Limb (tissue), 2 donors: ENCODE results near the gene GUSB.
"Not testable (repeated sequence)": the region's sequence is repeated elsewhere in the genome, so short reads cannot be mapped to it uniquely, and the experiment has no call there.

Experiments
- DNase-seq, 2 donors: peaks; one replicate each; pipeline ENCODE4 v3.0.0-alpha.2; 2016; ENCODE audit errors: extremely low spot score in 2 of 2

Gene GUSB

DNA sequence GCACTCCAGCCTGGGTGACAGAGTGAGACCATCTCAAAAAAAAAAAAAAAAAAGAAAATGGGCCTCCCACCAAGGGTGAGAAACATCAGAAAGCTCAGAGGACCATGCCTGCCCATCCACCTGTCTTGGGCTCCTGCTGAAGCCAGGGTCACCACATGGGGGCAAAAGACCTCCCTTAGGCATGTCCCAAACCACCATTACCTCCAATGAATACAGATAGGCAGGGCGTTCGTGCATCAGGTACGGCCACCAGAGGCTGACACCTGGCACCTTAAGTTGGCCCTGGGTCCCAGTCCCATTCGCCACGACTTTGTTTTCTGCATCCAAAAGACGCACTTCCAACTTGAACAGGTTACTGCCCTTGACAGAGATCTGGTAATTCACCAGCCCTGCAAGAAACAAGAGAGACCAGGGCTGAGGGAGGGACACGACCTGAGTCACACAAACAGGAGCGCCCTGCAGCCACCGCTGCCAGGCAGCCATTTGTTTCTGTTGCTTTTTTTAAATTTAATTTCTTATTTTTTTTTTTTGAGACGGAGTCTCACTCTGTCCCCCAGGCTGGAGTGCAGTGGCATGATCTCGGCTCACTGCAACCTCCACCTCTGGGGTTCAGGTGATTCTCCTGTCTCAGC, 6.1 kb downstream of the GUSB start:
- no peak for DNase-seq

- DNase-seq = no peak
Measured at GRCh38 chr7:65974876-65975275, 7.1 kb downstream of the GUSB start.

DNA sequence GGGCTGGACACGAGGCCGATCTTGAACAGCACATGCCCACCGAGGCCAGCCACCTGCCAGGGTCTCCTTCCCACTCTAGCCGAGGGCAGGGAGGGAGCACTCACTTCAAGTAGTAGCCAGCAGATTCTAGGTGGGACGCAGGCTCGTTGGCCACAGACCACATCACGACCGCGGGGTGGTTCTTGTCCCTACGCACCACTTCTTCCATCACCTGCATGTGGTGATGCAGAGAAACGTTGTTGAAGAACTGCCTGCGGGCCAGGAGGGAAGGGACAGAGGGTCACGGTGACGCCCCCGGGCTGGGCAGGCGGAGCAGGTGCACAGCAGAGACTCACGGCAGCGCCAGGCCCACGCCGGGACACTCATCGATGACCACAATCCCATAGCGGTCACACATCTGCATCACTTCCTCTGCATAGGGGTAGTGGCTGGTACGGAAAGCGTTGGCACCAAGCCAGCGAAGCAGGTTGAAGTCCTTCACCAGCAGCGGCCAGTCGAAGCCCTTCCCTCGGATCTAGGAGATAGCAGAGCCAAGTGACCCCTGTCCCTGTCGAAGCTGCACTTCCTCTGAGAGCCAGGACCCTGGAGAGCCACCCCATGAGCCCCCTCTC, 7.7 kb downstream of the GUSB start:
- DNase-seq = no peak

DNA sequence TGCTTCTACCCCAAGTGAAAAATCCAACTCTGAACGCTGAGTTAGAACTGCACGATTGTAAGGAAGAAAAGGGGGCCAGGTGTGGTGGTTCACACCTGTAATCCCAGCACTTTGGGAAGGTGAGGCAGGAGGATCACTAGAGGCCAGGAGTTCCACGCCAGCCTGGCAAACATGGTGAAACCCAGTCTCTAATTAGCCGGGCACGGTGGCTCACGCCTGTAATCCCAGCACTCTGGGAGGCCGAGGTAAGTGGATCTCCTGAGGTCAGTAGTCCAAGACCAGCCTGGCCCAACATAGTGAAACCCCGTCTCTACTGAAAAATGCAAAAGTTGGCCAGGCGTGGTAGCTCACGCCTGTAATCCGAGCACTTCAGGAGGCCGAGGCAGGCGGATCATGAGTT, 9.0 kb downstream of the GUSB start:
- DNase-seq = no peak

DNA sequence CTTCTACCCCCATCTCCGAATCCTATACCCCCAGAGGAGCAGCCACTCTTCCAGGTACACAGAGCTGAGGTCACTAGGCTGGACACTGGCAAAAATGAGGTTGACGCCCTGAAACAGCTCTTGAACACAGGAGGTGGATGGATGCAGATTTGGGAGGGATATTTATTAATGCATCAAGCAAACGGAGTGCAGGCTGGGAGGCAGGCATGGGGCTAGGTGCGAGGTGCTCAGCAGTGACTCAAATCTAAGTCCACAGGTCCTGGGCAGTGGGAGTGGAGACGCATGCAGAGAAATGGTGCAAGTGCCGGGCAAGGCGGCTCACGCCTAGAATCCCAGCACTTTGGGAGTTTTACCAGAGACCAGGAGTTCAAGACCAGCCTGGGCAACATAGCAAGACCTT, 11.0 kb downstream of the GUSB start:
- no peak for DNase-seq

DNA sequence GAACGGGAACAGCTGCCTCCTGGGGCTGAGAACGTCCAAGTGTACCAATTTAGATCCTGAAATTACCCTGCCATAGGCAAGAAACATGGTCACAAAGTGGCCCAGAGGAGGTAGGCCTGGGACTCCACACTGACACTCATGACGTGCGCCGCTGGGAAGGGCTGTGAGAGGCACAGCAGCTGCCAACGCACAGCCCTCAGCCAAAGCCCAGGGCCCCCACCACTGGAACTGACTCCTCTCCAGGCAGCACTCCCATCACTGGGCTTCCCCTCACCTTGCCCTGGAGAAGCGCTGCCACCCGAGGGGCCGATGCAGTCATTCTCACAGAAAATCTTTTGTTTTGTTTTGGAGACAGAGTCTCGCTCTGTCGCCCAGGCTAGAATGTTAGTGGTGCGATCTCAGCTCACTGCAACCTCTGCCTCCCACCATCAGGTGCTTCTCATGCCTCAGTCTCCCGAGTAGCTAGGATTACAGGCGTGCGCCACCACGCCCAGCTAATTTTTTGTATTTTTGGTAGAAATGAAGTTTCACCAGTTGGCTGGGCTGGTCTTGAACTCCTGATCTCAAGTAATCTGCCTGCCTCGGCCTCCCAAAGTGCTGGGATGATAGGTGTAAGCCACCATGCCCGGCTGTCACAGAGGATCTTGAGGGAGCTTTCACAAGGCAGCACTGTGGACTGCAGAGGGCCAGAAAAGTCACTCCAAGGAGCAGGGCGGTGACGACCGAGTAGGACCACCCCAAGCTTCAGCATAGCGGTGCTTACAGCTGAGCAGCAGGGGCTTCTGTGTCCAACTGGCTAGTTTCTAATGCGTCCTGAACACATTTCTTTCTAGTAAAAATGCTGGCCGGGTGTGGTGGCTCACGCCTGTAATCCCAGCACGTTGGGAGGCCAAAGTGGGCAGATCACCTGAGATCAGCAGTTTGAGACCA, 13.5 kb downstream of the GUSB start:
- no peak for DNase-seq

DNA sequence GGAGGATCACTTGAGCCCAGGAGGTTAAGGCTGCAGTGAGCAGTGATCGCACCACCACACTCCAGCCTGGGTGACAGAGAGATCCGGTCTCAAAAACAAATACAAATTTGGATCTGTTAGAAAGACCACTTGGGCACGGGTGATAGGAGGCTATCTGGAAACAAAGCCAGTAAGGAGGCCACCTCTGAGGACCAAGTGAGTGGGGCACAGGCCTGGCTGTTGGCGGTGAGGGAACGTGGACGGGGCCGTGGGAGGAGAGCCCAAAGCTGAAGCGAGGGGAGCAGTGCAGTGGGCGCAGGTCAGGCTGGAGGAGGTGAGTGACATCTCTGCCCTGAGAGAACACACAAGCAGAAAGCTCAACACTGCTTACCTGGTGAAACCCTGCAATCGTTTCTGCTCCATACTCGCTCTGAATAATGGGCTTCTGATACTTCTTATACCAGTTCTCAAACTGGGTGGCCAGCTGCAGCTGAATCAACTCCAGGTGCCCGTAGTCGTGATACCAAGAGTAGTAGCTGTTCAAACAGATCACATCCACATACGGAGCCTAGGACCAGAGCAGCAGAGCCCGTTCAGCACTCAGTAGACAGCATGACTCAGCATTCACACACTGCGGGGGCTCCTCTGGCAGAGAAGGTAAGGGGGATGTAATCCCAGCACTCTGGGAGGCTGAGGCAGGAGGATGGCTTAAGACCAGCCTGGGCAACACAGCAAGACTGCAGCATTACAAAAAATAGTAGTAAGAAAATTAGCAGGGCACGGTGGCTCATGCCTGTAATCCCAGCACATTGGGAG, 14.5 kb downstream of the GUSB start:
- DNase-seq = no peak

DNA sequence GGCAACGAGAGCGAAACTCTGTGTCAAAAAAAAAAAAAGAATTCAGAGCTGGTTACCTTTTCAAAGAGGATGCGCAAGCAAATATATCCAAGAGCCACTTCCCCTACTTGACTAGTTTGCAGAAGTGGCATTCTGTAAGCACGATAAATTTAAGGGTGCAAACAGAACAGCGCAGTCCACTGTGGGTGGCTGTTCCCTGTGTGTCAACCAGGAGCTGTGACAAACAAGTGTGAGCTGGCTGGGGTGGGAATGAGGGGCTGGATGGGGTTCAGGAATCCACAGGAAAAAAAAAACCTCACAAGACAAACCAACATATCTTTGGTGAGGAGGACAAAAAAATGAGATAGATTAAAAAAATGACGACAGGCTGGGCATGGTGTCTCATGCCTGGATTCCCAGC, 15.9 kb downstream of the GUSB start:
- DNase-seq = no peak

DNA sequence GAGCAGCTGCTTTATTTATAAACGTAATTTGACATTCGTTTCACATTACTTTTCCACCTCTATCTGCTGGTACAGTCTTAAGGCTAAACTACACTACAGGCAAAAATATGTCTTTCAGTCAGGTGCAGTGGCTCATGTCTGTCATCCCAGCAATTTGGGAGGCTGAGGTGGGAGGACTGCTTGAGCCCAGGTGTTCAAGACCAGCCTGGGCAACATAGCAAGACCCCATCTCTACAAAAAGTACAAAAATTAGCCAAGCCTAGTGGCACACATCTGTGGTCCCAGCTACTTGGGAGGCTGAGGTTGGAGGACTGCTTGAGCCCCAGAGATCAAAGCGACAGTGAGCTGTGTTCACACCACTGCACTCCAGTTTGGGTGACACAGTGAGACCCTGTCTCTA, 17.3 kb downstream of the GUSB start:
- DNase-seq = not testable (repeated sequence)

DNA sequence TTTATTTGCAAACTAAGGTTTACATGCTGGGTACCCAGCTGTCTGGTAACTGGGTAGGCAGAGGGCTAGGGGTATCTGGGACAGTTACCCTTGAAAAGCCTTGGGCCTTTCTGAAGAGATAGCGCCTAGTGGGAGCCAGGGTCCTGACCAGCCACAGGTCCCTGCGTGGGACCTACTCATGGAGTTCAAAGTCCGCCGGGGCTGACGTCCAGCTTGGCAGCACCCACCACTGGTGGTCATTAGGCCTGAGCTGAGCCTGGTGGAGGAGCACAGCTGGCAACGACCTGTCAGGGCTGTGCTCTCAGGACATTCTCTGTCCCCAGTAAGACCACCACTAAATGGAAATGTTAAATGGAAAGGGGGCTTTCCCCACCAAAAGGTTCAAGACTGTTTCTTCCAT, 20.0 kb downstream of the GUSB start:
- no peak for DNase-seq

DNA sequence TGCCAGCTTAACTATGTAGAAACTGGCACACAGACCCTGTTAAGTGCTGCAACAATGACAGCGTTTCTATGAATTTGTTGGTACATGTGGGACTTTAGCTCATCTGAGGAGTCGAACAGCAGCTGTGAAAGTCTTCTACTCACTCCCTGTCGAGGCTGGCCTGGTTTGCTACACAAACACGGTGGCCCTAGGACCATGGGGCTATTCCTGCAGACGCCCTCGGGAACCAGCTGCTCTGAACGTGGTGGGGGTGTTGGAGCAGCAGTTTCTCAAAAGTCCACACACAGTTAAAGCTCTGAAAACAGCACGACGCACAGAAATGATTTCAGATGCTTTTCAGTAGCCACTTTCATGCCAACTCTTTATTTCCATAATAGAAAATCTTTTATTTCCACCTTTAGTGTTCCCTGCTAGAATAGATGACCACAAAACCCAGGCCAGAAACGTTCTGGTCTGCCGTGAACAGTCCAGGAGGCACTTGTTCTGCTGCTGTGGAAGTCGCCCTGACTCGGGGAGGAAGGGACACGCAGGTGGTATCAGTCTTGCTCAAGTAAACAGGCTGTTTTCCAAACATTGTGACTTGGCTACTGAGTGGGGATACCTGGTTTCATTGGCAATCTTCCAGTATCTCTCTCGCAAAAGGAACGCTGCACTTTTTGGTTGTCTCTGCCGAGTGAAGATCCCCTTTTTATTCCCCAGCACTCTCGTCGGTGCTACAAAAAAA, 21.5 kb downstream of the GUSB start:
- no peak for DNase-seq

DNA sequence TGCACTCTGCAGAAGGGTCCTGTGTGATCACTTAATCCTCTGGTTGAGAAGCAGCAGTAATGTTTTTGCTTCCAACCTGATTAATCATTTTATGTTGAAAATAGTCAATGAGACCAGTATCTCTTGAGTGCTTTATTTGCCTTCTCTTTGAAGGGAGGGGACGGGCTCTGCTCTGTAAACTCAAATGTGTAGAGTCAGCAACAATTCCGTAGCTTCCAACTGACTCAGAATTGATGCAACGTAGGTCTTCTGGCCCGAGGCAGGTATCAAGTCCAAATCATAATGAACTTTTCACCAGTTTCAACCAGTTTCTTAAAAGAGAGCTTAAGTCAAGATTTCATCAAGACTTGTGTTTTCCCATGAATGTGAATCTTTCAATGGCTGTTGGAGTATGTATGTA, 26.3 kb downstream of the GUSB start:
- no peak for DNase-seq

- DNase-seq = no peak
Measured at GRCh38 chr7:65953890-65954450, 28.0 kb downstream of the GUSB start.

DNA sequence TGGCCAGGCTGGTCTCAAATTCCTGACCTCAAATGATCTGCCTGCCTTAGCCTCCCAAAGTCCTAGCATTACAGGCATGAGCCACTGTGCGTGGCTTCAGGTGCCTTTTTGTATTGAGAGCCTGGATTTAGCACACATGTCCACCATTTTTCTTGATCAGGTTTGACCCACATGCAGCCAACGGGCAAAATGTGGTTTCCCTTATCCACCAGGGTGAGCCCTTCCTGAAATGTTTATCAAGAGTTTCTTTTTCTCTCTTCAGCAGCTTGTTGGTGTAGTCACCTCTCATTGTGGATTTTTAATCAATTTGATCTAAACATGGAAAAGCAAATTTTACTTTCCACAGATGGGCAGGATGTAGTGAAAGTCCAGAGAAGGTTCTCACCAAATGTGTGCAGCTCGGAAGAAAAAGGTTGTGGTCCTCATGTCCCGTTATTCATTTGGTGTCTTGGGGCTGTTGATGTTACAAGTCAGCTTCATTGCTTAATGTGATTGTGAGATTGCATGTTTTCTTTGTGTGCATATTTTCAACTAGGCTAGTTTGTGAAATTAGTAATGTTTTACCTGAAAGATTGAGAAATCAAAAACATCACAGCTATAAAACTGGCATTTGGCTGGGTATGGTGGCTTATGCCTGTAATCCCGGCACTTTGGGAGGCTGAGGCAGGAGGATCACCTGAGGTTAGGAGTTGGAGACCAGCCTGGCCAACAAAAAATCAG, 28.9 kb downstream of the GUSB start:
- DNase-seq = no peak

GRCh38 chr7:65951837-65952578, 30.0 kb downstream of the GUSB start:
- DNase-seq = no peak

- no peak for DNase-seq
Measured at GRCh38 chr7:65946904-65947303, 35.1 kb downstream of the GUSB start.

DNA sequence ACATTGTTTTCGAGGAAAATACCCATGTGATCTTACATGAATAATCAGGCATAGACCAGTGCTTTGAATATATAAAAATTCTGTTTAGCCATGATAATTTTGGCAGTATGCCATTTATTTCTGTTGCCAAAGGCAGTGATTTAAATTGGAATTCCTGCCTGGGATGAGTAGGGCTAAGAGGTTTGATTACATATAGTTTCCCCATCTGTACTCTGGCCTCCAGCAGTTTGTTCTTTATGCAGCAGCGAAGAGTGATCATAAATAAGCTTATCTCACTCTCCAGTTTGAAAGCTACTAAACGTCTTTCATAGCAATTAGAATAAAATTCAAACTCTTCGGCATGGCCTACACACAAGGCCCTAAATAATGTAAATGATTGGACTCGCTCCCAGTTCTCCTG, 36.2 kb downstream of the GUSB start:
- DNase-seq = not testable (repeated sequence)

DNA sequence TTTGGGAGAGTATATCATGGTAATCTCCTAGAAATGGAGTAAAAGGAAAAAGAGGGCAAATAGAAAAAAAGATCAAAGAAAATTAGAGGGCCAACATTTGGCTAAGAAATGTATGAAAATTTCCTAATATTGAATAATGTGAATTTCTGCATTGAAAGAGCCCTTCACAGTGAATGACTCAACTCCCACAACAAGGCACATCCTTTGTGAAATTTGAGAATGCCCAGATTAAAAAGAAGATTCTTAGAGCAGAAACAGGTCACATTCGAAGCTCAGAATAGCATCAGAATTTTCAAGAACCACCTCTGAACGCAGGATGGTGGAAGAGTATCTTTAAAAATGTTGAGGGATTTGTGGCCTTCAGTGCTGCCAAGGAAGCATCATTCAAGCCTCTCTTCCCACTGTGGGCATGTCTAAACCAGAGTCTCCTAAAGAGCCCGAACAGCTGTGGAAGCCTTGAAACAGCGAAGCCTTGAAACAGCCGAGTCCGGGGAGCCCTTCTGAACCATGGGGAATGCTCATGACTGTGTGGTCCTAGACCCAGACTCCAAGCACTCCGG, 43.6 kb downstream of the GUSB start:
- DNase-seq = no peak

DNA sequence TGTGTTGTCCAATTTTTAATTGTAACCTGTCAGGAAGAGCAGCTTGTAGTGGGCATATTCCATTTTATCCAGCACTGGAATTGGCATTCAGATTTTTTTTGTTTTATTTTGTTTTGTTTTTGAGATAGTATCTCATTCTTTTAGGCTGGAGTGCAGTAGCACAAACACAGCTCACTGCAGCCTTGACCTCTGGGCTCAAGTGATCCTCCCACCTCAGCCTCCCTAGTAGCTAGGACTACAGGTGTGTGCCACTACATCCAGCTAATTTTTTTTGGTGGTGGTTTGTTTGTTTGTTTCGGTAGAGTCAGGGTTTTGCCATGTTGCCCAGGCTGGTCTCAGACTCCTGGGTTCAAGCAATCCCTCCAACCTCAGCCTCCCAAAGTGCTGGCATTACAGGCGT, 44.7 kb downstream of the GUSB start:
- DNase-seq = no peak
